ENCODE results near the gene TTC34. TPM values are rescaled to one million over a fixed set of nuclear protein-coding genes. Genes with fewer than 3 reads are reported as not detected.

Gene TTC34
- total and polyA plus RNA-seq, 9 of the 15 experiments (the other 6 are each of a cell fraction or from before 2014, with no cell fraction given), result 0.03 to 0.38 (median 0.05) TPM; not detected in 2

- peak; percentile 84 for TF ChIP-seq MGA (IDR thresholded peaks at IDR 0.05)
- TF ChIP-seq ZNF764 (CRISPR knock-in tag; IDR thresholded peaks at IDR 0.05; ENCODE audit: low read depth), result no peak
- no peak for TF ChIP-seq CEBPB (tag; IDR thresholded peaks at IDR 0.05)
- TF ChIP-seq ZFP1 (CRISPR knock-in tag; IDR thresholded peaks at IDR 0.05), result no peak
- TF ChIP-seq E2F4 (CRISPR knock-in tag; IDR thresholded peaks at IDR 0.05; ENCODE audit: low read depth), result no peak
- TF ChIP-seq CHD2 (IDR thresholded peaks at IDR 0.05; ENCODE audit: low read depth, low read length), result peak; percentile 96
- no peak for TF ChIP-seq ZNF140 (CRISPR knock-in tag; IDR thresholded peaks at IDR 0.05)
- TF ChIP-seq E2F6 (IDR thresholded peaks at IDR 0.05; ENCODE audit: borderline replicate concordance in 1 of 2, extremely low read depth in 1 of 2, insufficient read depth in 1 of 2, insufficient read length in 1 of 2, low read depth in 1 of 2, low read length in 1 of 2, poor library complexity in 1 of 2, severe bottlenecking in 1 of 2), result peak in 1 of 2 experiments; percentile 20
- no peak for TF ChIP-seq MAX (CRISPR knock-in tag; IDR thresholded peaks at IDR 0.05)
- TF ChIP-seq L3MBTL2 (IDR thresholded peaks at IDR 0.05), result peak; percentile 88
- TF ChIP-seq ZFP91 (CRISPR knock-in tag; IDR thresholded peaks at IDR 0.05), result no peak
- TF ChIP-seq ERF (CRISPR knock-in tag; IDR thresholded peaks at IDR 0.05), result no peak
Observed at GRCh38 chr1:2624735-2625300, 176.7 kb downstream of the TTC34 start (continued).
